Adipocyte (in vitro differentiated cells): Measurements from ENCODE around the gene LCN10.

Source experiments
- DNase-seq: peaks from one replicate; pipeline ENCODE4 v3.0.0-alpha.2; 2015; ENCODE audit warnings: low read depth
- H3K27me3 ChIP-seq: replicated peaks from 2 replicates; pipeline ENCODE4 v1.7.0; 2013; ENCODE audit warnings: mild to moderate bottlenecking, low read length, moderate library complexity; ENCODE audit not compliant: control insufficient read depth, insufficient read depth
- H3K36me3 ChIP-seq: 2 replicates; pipeline ENCODE4 v1.7.0; 2013; ENCODE audit warnings: low read length, mild to moderate bottlenecking, moderate library complexity; ENCODE audit not compliant: control insufficient read depth, insufficient read depth, severe bottlenecking
- H3K4me1 ChIP-seq: 2 replicates; pipeline ENCODE4 v1.7.0; 2013; ENCODE audit warnings: mild to moderate bottlenecking, low read length, moderate library complexity; ENCODE audit not compliant: control insufficient read depth, insufficient read depth
- H3K4me3 ChIP-seq: 2 replicates; pipeline ENCODE4 v1.7.0; 2013; ENCODE audit warnings: mild to moderate bottlenecking, low read length, moderate library complexity
- H3K9ac ChIP-seq: 2 replicates; pipeline ENCODE4 v1.7.0; 2013; ENCODE audit warnings: mild to moderate bottlenecking, low read length, moderate library complexity
- H3K9me3 ChIP-seq: 2 replicates; pipeline ENCODE4 v1.7.0; 2013; ENCODE audit warnings: mild to moderate bottlenecking, low read length, moderate library complexity; ENCODE audit not compliant: control insufficient read depth

LCN10 gene

DNA sequence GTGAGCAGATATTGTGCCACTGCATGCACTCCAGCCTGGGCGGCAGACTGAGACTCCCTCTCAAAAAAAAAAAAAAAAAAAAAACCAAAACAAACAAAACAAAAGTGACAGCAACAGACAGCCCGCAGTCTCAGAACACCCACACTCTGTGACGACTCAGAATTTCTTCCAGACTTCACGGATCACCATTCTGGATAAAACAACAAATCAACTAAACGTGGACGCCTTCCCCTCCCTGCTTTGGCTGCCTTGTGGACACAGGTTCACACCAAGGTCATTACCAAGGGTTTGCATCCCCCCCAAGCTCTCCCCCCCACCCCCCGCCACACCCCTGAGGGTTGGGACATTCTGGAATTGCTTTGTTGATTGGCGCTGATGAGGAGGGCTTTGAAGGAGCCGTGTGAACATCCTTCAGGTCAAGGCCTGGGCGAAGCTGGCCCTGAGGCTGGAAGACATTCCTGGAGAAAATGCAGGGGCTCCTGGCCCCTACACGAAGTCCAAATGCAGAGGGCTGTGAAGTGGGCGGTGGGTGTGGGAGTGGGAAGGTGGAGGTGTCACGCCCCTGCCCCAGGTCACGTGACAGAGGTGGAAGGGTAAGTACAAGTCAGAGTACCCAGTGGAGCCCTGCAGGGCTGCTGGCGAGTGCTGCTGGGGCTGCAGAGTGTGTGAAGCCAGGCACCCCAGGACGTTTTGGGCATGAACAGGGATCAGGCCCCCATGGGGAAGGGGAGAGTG, 10.1 kb downstream of the LCN10 start:
- Histone ChIP-seq H3K4me3 (no peak overlapping the region), H3K27me3 (no peaks in the 10 kb centered on the region), H3K9ac (no peak overlapping the region), H3K36me3 (no peaks in the 10 kb centered on the region), H3K9me3 (no peaks in the 10 kb centered on the region), H3K4me1 (peaks cover 10% of the 10 kb centered on the region)
- DNase-seq, result no peak

DNA sequence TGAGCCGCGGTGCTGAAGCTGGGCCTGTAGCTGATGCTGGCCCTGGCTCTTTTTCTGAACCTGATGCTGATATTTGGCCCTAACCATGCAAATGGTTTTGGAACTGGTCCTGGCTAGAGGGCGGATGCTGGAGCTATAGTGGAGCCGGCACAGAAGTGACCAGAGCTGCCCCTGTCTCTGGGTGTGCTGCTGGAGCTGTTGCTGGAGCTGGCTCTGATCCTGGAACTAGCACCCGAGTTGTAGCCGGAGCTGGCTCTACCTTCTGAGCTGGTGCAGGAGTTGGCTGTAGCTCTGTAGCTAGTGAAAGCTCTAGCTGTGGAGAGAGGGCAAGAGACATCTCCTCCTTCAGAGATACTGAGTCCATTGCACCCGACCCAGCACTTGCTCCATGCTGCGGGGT, 12.8 kb downstream of the LCN10 start:
- no peaks in the 10 kb centered on the region for H3K9me3 ChIP-seq
- no peak overlapping the region for H3K9ac ChIP-seq
- no peak for DNase-seq
- peaks cover 27% of the 10 kb centered on the region for H3K4me1 ChIP-seq
- H3K27me3 ChIP-seq, result no peaks in the 10 kb centered on the region
- peaks cover 20% of the 10 kb centered on the region for H3K36me3 ChIP-seq
- no peak overlapping the region for H3K4me3 ChIP-seq

DNA sequence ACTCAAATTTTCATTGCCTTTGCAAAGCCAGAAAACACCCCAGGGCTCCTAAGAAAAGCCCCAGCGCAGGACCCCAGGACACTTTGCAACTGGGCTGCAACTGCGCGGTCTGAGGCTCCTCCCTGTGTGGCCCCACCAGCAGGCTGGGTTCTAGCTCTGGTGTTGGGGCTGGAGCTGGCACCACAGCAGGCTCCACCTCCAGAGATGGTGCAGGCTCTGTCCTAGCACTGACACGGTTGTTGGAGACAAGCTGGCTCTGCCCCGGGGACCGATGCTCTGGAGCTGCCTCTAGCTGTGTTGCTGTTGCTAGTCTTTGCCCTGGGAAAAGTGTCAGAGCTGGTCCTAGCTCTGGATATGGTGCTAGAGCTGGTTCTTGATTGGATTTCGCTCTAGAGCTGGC, 13.6 kb downstream of the LCN10 start:
- Histone ChIP-seq H3K4me1 (peaks cover 27% of the 10 kb centered on the region), H3K4me3 (peak overlapping the region; percentile 85), H3K9ac (peak overlapping the region; percentile 88), H3K9me3 (no peaks in the 10 kb centered on the region), H3K27me3 (no peaks in the 10 kb centered on the region), H3K36me3 (peaks cover 28% of the 10 kb centered on the region)
- no peak for DNase-seq

DNA sequence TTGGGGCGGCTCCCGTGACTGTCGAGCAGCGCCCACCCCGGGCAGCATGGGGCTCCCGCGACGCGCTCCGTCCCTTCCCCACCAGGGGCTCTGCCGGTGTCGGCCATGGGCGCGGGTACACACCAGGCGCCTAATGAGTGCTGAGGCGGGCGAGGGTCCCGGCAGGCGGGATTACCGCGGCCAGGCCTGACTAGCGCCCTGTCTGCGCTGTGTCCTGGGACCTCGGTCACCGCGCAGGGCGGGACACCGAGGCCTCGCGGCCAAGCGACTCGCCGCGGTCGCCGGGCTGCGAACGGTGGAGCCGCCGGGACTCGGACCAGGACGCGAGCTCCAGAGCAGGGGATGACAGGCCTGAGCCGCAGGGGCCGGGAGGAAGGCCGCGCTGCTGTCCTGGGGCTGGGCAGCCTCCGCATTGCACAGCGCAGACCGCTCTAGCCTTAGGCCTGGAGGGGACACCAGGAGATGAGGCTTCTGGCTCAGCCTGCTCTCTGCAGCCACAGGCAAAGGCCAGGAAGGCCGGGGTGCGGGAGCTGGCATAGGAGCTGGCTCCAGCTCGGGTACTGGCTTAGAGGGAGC, 14.1 kb downstream of the LCN10 start:
- no peaks in the 10 kb centered on the region for H3K9me3 ChIP-seq
- H3K4me3 ChIP-seq, result peak overlapping the region; percentile 85
- DNase-seq, result peak; percentile 66
- peaks cover 27% of the 10 kb centered on the region for H3K4me1 ChIP-seq
- H3K36me3 ChIP-seq, result peaks cover 33% of the 10 kb centered on the region
- H3K27me3 ChIP-seq, result no peaks in the 10 kb centered on the region
- H3K9ac ChIP-seq, result peak overlapping the region; percentile 88

DNA sequence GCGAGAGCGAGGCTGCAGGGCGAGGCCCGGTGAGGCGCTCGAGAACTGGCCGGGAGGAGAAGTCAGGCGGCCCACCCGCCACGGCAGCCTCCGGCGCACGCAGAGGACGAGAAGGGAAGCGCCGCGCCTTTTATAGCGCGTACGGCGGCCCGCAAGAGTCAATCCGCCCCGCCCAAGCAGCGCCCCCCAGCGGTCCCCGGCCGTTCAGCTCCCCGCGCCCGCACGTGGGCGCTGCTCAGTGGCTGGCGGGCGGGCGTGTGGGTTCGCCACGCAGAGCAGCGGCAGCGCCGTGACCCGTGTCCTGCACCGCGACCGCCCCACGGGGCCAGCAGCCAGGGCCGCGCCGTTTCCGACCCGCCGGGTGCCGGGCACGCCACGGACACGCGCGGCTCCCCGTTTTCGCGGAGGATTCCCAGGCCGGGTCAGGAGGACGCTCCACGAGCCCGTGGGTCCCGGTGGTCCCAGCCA, 14.6 kb downstream of the LCN10 start:
- peak overlapping the region; percentile 88 for H3K9ac ChIP-seq
- peak overlapping the region; percentile 85 for H3K4me3 ChIP-seq
- H3K9me3 ChIP-seq, result no peaks in the 10 kb centered on the region
- DNase-seq, result peak; percentile 94
- H3K4me1 ChIP-seq, result peaks cover 27% of the 10 kb centered on the region
- H3K27me3 ChIP-seq, result no peaks in the 10 kb centered on the region
- H3K36me3 ChIP-seq, result peaks cover 38% of the 10 kb centered on the region

DNA sequence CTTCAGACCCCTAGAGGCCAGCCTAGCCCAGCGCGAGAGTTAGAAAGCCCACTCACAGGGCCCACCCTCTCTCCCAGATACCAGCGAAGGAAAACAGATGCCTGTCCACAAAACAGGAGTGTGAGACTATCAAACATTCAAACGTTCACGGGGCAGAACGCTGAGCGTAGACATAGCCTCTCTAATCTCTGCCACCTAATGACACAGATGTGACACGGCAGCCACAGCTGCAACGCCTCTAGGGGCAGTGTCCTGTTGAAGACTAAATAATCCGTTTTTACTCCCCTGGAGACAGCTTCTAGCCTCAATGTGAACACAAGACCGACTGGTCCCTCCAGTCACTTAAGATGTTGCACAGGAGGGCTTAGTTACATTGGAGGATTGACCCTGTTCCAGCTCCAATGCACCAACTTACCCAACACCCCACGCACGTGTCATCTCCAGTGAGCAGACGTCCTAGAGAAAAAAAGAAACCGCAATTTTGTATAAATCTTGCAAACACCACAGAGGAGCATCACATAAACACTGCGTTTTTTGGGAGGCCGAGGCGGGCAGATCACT, 16.0 kb downstream of the LCN10 start:
- Histone ChIP-seq H3K9ac (peak overlapping the region; percentile 88), H3K4me1 (peaks cover 27% of the 10 kb centered on the region), H3K4me3 (peak overlapping the region; percentile 85), H3K36me3 (peaks cover 44% of the 10 kb centered on the region), H3K27me3 (no peaks in the 10 kb centered on the region), H3K9me3 (no peaks in the 10 kb centered on the region)
- DNase-seq, result peak; percentile 53

DNA sequence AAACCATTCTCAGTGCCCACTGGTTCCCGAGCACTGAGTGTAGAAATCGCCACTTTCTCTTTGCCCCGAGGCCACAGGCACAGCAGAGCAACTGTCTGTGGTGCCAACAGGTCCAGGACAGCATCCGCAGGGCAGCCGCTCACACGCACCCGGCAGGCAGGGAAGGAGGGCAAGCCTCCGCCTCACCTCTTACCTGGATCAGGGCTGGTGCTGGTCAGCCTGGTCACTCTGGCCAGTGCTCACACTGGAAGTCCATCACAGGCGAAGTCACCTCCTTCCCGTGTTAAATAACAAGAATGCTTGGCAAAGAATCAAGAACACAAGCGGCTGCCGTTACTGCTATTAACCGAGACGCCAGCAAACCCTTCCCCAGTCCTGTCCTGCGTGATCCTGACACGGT, 16.6 kb downstream of the LCN10 start:
- no peak for DNase-seq
- Histone ChIP-seq H3K9ac (peak overlapping the region; percentile 88), H3K36me3 (peaks cover 44% of the 10 kb centered on the region), H3K4me1 (peaks cover 27% of the 10 kb centered on the region), H3K9me3 (no peaks in the 10 kb centered on the region), H3K4me3 (peak overlapping the region; percentile 85), H3K27me3 (no peaks in the 10 kb centered on the region)

DNA sequence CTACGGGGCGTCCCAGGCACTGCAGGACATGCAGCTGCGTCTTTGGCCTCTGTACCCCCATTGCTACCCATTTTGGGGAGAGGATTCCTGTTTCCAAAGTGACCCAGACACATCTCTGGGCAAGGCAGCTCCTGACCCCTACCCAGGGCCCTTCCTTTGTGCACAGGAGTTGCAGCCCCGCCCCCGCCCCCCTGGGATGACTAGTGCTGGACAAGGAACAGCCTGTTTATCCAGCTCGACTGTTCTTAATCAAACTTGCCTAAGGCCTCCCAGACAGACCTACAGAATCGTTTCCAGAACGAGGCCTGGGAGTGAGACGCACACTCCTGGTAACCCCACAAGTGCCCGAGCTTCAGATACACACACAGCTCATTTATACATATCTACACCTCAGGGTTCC, 17.1 kb downstream of the LCN10 start:
- H3K4me3 ChIP-seq, result peak overlapping the region; percentile 85
- H3K9ac ChIP-seq, result peak overlapping the region; percentile 88
- peaks cover 29% of the 10 kb centered on the region for H3K4me1 ChIP-seq
- H3K36me3 ChIP-seq, result peaks cover 44% of the 10 kb centered on the region
- peak; percentile 83 for DNase-seq
- no peaks in the 10 kb centered on the region for H3K27me3 ChIP-seq
- no peaks in the 10 kb centered on the region for H3K9me3 ChIP-seq

DNA sequence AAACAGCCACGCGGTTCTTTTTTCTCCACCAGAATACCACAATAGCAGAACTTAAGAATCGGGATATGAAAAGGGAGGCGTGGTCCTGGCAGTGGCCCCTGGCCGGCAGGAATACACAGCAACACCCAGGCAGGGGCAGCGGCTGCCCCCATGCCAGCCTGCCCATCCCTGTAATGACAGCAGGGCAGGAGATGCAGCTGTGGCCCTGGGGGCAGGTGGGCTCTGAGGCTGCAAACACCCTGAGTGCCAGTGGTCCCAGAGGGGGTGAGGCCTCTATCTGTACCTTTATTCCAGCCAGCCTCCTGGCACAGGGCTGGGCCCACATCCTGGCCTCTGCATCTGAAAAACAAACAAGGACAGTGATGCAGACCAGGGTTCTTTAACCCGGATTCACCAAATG, 18.0 kb downstream of the LCN10 start:
- Histone ChIP-seq H3K27me3 (no peaks in the 10 kb centered on the region), H3K36me3 (peaks cover 44% of the 10 kb centered on the region), H3K4me1 (peaks cover 33% of the 10 kb centered on the region), H3K9ac (no peak overlapping the region), H3K4me3 (no peak overlapping the region), H3K9me3 (no peaks in the 10 kb centered on the region)
- DNase-seq, result no peak

DNA sequence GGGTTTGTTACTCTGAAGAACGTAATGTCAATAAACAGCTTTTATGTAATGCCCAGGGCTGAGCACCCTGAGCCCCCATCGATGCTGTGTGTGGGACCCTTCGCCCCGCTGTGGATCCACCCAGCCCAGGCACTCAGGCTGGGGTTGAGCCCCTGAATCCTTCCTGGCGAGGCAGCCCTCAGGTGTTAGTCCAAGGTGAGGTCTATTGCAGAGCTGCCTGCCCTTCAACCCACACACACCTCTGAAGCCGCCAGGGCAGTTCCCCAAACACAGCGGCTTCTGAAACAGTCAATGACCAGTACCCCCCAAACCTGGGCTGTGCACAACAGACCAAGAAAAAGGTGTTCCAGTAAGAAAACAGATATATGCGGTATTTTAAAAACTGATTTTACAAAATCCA, 18.8 kb downstream of the LCN10 start:
- no peaks in the 10 kb centered on the region for H3K9me3 ChIP-seq
- peaks cover 44% of the 10 kb centered on the region for H3K36me3 ChIP-seq
- peaks cover 25% of the 10 kb centered on the region for H3K4me1 ChIP-seq
- no peaks in the 10 kb centered on the region for H3K27me3 ChIP-seq
- no peak overlapping the region for H3K4me3 ChIP-seq
- no peak overlapping the region for H3K9ac ChIP-seq
- no peak for DNase-seq

DNA sequence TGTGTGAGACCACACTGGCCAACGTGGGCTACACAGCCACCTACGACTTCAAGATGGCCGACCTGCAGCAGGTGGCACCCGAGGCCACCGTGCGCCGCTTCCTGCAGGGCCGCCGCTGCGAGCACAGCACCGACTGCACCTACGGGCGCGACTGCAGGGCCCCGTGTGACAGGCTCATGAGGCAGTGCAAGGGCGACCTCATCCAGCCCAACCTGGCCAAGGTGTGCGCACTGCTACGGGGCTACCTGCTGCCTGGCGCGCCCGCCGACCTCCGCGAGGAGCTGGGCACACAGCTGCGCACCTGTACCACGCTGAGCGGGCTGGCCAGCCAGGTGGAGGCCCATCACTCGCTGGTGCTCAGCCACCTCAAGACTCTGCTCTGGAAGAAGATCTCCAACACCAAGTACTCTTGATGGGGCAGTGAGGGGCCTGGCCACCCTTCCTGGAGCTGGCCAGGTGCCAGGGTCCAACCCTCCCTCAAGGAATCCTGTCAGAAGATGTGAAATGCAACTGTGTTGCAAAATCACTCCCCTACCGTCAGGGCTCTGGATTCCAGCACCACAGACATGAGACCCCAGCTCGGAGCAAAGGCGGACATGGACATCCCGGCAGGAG, 19.3 kb downstream of the LCN10 start:
- no peak for DNase-seq

More for the DNA sequence above, 19.3 kb downstream of the LCN10 start:
- Histone ChIP-seq H3K27me3 (no peaks in the 10 kb centered on the region), H3K36me3 (peaks cover 44% of the 10 kb centered on the region), H3K9ac (no peak overlapping the region), H3K4me3 (no peak overlapping the region), H3K9me3 (no peaks in the 10 kb centered on the region), H3K4me1 (peaks cover 23% of the 10 kb centered on the region)
